Subcutaneous abdominal adipose tissue (tissue), 5 donors: ENCODE measurements around the gene MED13L.

ENCODE experiments used
- H3K27ac ChIP-seq: one replicate; pipeline ENCODE4 v1.7.0; 2013; ENCODE audit warnings: low read depth, mild to moderate bottlenecking, inconsistent platforms, low read length, moderate library complexity
- H3K27me3 ChIP-seq, 5 donors: one replicate each; pipeline ENCODE4 v1.7.0; 2013; ENCODE audit warnings: low read length in 5 of 5, inconsistent platforms in 1 of 5; ENCODE audit not compliant: control insufficient read depth in 5 of 5, insufficient read depth in 4 of 5
- H3K36me3 ChIP-seq, 5 donors: one replicate each; pipeline ENCODE4 v1.7.0; 2013; ENCODE audit warnings: low read length in 5 of 5; ENCODE audit not compliant: control insufficient read depth in 5 of 5, insufficient read depth in 5 of 5
- H3K4me1 ChIP-seq, 5 donors: one replicate each; pipeline ENCODE4 v1.7.0; 2013; ENCODE audit warnings: low read length in 5 of 5, mild to moderate bottlenecking in 3 of 5, moderate library complexity in 1 of 5; ENCODE audit not compliant: control insufficient read depth in 5 of 5, insufficient read depth in 5 of 5
- H3K4me3 ChIP-seq, 5 donors: one replicate each; pipeline ENCODE4 v1.7.0; 2013; ENCODE audit warnings: low read length in 5 of 5, low read depth in 1 of 5
- H3K9ac ChIP-seq, 5 donors: one replicate each; pipeline ENCODE4 v1.7.0; 2013; ENCODE audit warnings: low read length in 5 of 5, mild to moderate bottlenecking in 4 of 5, moderate library complexity in 3 of 5
- H3K9me3 ChIP-seq, 5 donors: one replicate each; pipeline ENCODE4 v1.7.0; 2013; ENCODE audit warnings: low read length in 5 of 5; ENCODE audit not compliant: control insufficient read depth in 5 of 5
- donor health status: healthy.
- donor health status: healthy.
- donor health status: healthy.
- donor health status: healthy.
- donor health status: healthy.

MED13L gene

GRCh38 chr12:116318576-116319232 lies 41.2 kb upstream of the MED13L start:
- H3K4me1 ChIP-seq = peaks cover 8 to 30% (median 27%) of the 10 kb centered on the region in 5 donors
- H3K9me3 ChIP-seq = no peaks in the 10 kb centered on the region
- no peak overlapping the region for H3K9ac ChIP-seq
- H3K36me3 ChIP-seq = no peaks in the 10 kb centered on the region
- peaks cover 0 to 14% (median 12%) of the 10 kb centered on the region in 5 donors for H3K27me3 ChIP-seq
- H3K4me3 ChIP-seq = no peak overlapping the region
- H3K27ac ChIP-seq = no peak overlapping the region

GRCh38 chr12:116317986-116318575 lies 40.6 kb upstream of the MED13L start:
- Histone ChIP-seq H3K9me3 (no peaks in the 10 kb centered on the region), H3K9ac (no peak overlapping the region), H3K27me3 (peaks cover 0 to 14% (median 12%) of the 10 kb centered on the region in 5 donors), H3K27ac (no peak overlapping the region), H3K36me3 (no peaks in the 10 kb centered on the region), H3K4me1 (peaks cover 8 to 30% (median 27%) of the 10 kb centered on the region in 5 donors), H3K4me3 (no peak overlapping the region)

- Histone ChIP-seq H3K9ac (no peak overlapping the region), H3K27me3 (peaks cover 0 to 16% (median 12%) of the 10 kb centered on the region in 5 donors), H3K4me3 (no peak overlapping the region), H3K36me3 (no peaks in the 10 kb centered on the region), H3K4me1 (peaks cover 8 to 30% (median 27%) of the 10 kb centered on the region in 5 donors), H3K27ac (no peak overlapping the region), H3K9me3 (no peaks in the 10 kb centered on the region)
Measured at GRCh38 chr12:116317139-116317538, 39.6 kb upstream of the MED13L start.

- no peak overlapping the region for H3K4me3 ChIP-seq
- H3K4me1 ChIP-seq = peaks cover 3 to 15% (median 11%) of the 10 kb centered on the region in 5 donors
- H3K27me3 ChIP-seq = peaks cover 0 to 16% (median 12%) of the 10 kb centered on the region in 5 donors
- peaks cover 2 to 9% (median 7%) of the 10 kb centered on the region in 5 donors for H3K9me3 ChIP-seq
- no peak overlapping the region for H3K27ac ChIP-seq
- no peak overlapping the region for H3K9ac ChIP-seq
- no peaks in the 10 kb centered on the region for H3K36me3 ChIP-seq
Measured at GRCh38 chr12:116314477-116314876, 37.0 kb upstream of the MED13L start.

GRCh38 chr12:116313194-116313927 lies 35.9 kb upstream of the MED13L start:
- no peaks in the 10 kb centered on the region for H3K36me3 ChIP-seq
- no peak overlapping the region for H3K4me3 ChIP-seq
- no peak overlapping the region for H3K27ac ChIP-seq
- peaks cover 0 to 10% (median 5%) of the 10 kb centered on the region in 5 donors for H3K27me3 ChIP-seq
- no peak overlapping the region for H3K9ac ChIP-seq
- peaks cover 0 to 4% (median under 1%) of the 10 kb centered on the region in 5 donors for H3K4me1 ChIP-seq
- peaks cover 3 to 13% (median 10%) of the 10 kb centered on the region in 5 donors for H3K9me3 ChIP-seq

GRCh38 chr12:116310082-116310481 lies 32.6 kb upstream of the MED13L start:
- no peak overlapping the region for H3K27ac ChIP-seq
- no peak overlapping the region for H3K9ac ChIP-seq
- H3K4me1 ChIP-seq = no peaks in the 10 kb centered on the region
- no peak overlapping the region for H3K4me3 ChIP-seq
- H3K9me3 ChIP-seq = peaks cover 3 to 13% (median 10%) of the 10 kb centered on the region in 5 donors
- no peaks in the 10 kb centered on the region for H3K36me3 ChIP-seq
- H3K27me3 ChIP-seq = peaks cover 0 to 2% (median 0%) of the 10 kb centered on the region in 5 donors

GRCh38 chr12:116309343-116309742 lies 31.9 kb upstream of the MED13L start:
- H3K4me1 ChIP-seq = peaks cover 0 to under 1% (median 0%) of the 10 kb centered on the region in 5 donors
- H3K27me3 ChIP-seq = peaks cover 0 to 2% (median 0%) of the 10 kb centered on the region in 5 donors
- no peak overlapping the region for H3K4me3 ChIP-seq
- H3K9me3 ChIP-seq = peaks cover 3 to 13% (median 10%) of the 10 kb centered on the region in 5 donors
- H3K36me3 ChIP-seq = no peaks in the 10 kb centered on the region
- no peak overlapping the region for H3K27ac ChIP-seq
- H3K9ac ChIP-seq = no peak overlapping the region

GRCh38 chr12:116308647-116309046 lies 31.2 kb upstream of the MED13L start:
- Histone ChIP-seq H3K36me3 (no peaks in the 10 kb centered on the region), H3K4me3 (no peak overlapping the region), H3K9me3 (peaks cover 3 to 13% (median 10%) of the 10 kb centered on the region in 5 donors), H3K27ac (no peak overlapping the region), H3K4me1 (peaks cover 0 to 7% (median 5%) of the 10 kb centered on the region in 5 donors), H3K27me3 (peaks cover 0 to 2% (median 0%) of the 10 kb centered on the region in 5 donors), H3K9ac (no peak overlapping the region)

- Histone ChIP-seq H3K4me3 (no peak overlapping the region), H3K4me1 (peaks cover 0 to 20% (median 15%) of the 10 kb centered on the region in 5 donors), H3K9me3 (peaks cover 3 to 13% (median 10%) of the 10 kb centered on the region in 5 donors), H3K36me3 (no peaks in the 10 kb centered on the region), H3K27me3 (no peaks in the 10 kb centered on the region), H3K27ac (no peak overlapping the region), H3K9ac (no peak overlapping the region)
Measured at GRCh38 chr12:116306968-116307367, 29.5 kb upstream of the MED13L start.

- Histone ChIP-seq H3K9me3 (peaks cover 3 to 13% (median 10%) of the 10 kb centered on the region in 5 donors), H3K4me3 (no peak overlapping the region), H3K9ac (no peak overlapping the region), H3K4me1 (peaks cover 0 to 20% (median 15%) of the 10 kb centered on the region in 5 donors), H3K36me3 (no peaks in the 10 kb centered on the region), H3K27me3 (no peaks in the 10 kb centered on the region), H3K27ac (no peak overlapping the region)
Measured at GRCh38 chr12:116306506-116306905, 29.0 kb upstream of the MED13L start.
